ENCODE results near the gene EIF6.

EIF6 gene

GRCh38 chr20:35251613-35251940 lies 33.0 kb downstream of the EIF6 start:
- DNase-seq = no peak

GRCh38 chr20:35248641-35249475 lies 35.7 kb downstream of the EIF6 start:
- DNase-seq = no peak

GRCh38 chr20:35246723-35247122 lies 37.8 kb downstream of the EIF6 start:
- no peak for DNase-seq

- no peak for DNase-seq
Observed at GRCh38 chr20:35243986-35244385, 40.6 kb downstream of the EIF6 start.

GRCh38 chr20:35243317-35243716 lies 41.3 kb downstream of the EIF6 start:
- DNase-seq = no peak

GRCh38 chr20:35240811-35241293 lies 43.7 kb downstream of the EIF6 start:
- DNase-seq = no peak

GRCh38 chr20:35240083-35240810 lies 44.3 kb downstream of the EIF6 start:
- no peak for DNase-seq

GRCh38 chr20:35238735-35239134 lies 45.8 kb downstream of the EIF6 start:
- DNase-seq = no peak

GRCh38 chr20:35238170-35238569 lies 46.4 kb downstream of the EIF6 start:
- no peak for DNase-seq

GRCh38 chr20:35237486-35237885 lies 47.1 kb downstream of the EIF6 start:
- DNase-seq = no peak

- DNase-seq = no peak
Observed at GRCh38 chr20:35235881-35236280, 48.7 kb downstream of the EIF6 start.

- no peak for DNase-seq
Observed at GRCh38 chr20:35232575-35232974, 52.0 kb downstream of the EIF6 start.
